GM18502 (cell line): ENCODE data around the gene HOXA3.

Experiments
- ATAC-seq: cut with Tn5 transposase; IDR thresholded peaks from one replicate; pipeline ENCODE4 v1.9.1; 2021; ENCODE audit warnings: mild to moderate bottlenecking; ENCODE audit not compliant: unreplicated experiment, poor library complexity

HOXA3 gene

GRCh38 chr7:27071622-27072390 lies 80.6 kb downstream of the HOXA3 start:
- no peak for ATAC-seq

GRCh38 chr7:27068259-27068658 lies 84.1 kb downstream of the HOXA3 start:
- no peak for ATAC-seq

- no peak for ATAC-seq
These were observed 86.2 kb downstream of the HOXA3 start for GRCh38 chr7:27066148-27066547.

- ATAC-seq: no peak
These were observed 86.7 kb downstream of the HOXA3 start for GRCh38 chr7:27065709-27066108.

- no peak for ATAC-seq
These were observed 87.7 kb downstream of the HOXA3 start for GRCh38 chr7:27064661-27065060.

- no peak for ATAC-seq
These were observed 88.2 kb downstream of the HOXA3 start for GRCh38 chr7:27064159-27064558.

GRCh38 chr7:27062946-27063345 lies 89.4 kb downstream of the HOXA3 start:
- ATAC-seq: no peak
